AG09319 (cell line): ENCODE data around the gene MEGF10.

Experiments used
- DNase-seq: peaks from one replicate; pipeline ENCODE4 v3.0.0-alpha.2; 2010; ENCODE audit warnings: low read depth; ENCODE audit errors: extremely low read depth
- CTCF ChIP-seq: IDR thresholded peaks from 2 replicates; pipeline ENCODE4 v1.5.1; 2011; ENCODE audit warnings: low read depth, mild to moderate bottlenecking, inconsistent platforms, low read length, moderate library complexity

Gene MEGF10

GRCh38 chr5:127343313-127343712 lies 52.7 kb downstream of the MEGF10 start:
- no peak for TF ChIP-seq CTCF

GRCh38 chr5:127343866-127344265 lies 53.3 kb downstream of the MEGF10 start:
- no peak for TF ChIP-seq CTCF
- no peak for DNase-seq

More at GRCh38 chr5:127343313-127343712, 52.7 kb downstream of the MEGF10 start:
- DNase-seq, result no peak

- no peak for DNase-seq
- no peak for TF ChIP-seq CTCF
Observed at GRCh38 chr5:127344931-127345330, 54.3 kb downstream of the MEGF10 start.

DNA sequence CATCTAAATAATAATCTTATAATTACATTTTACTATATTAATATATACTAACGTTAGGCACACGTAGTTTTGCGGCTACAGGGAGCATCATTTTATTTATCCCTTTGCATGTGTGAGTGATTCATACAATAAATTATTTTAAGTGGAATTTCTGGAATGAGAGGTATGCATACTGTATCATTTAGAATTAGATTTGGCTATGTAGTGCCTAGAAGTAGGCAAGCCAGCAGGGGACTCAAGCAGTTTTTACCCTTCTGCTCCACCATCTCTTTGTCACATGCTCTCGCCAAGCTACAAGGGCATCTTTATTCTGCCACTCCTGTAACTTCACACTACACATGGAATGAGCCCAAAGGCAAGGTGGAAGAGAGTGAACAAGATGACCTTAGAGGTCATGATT lies 60.8 kb downstream of the MEGF10 start:
- TF ChIP-seq CTCF, result no peak
- no peak for DNase-seq

DNA sequence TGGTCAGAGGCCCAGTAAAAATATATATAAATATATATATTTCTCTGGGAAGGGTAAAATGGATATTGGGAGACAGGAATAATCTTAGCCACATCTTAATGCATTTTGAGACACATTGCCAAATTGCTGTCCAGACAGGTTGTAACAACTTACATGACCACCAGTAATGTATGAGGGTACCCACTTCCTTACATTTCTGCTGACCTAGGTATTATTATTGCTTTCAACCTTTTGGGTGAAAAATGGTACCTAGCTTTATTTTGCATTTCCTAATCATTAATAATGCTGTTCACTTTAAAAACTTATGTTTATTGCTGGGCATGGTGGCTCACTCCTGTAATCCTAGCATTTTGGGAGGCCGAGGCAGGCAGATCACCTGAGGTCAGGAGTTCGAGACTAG lies 61.5 kb downstream of the MEGF10 start:
- no peak for TF ChIP-seq CTCF
- DNase-seq, result no peak

DNA sequence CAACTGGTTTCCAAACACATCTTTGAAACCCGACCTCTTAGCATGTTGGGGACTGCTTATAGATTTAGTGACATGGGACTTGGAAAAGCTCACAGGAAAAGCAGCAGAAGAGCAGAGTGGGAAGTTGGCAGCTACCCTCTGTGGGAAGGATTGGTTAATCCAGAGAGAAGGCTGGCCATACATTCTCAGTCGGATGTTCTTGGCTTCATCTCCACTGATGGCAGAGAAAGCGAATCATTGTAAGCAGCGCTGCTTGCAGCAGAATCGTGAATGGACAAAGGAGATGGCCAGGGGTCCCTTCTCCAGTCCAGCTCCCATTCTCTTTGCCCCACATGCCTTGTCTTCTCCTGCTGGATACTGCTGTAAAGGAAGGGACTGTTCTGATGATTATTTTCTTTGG lies 62.7 kb downstream of the MEGF10 start:
- TF ChIP-seq CTCF, result no peak
- no peak for DNase-seq

DNA sequence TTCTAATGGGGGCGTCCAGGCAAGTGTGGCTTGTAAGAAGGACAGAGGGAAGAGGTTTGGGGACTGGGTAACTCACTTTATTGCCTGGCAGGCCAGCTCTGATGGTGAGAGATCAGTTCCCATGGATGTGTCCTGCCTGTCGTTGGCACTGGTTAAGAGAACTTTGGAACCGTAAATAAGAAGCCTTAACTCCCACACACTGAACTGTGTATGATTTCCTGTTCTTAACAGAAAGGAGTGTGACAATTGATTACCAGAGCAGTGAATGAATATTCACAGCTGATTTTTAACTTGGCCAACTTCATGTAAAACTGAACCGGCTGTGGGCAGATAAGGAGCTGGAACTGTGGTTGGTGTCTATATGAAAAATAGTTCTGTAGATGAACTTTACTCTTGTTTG lies 63.2 kb downstream of the MEGF10 start:
- no peak for DNase-seq
- TF ChIP-seq CTCF, result no peak
